ENCODE measurements around the gene KLF16.

DNA sequence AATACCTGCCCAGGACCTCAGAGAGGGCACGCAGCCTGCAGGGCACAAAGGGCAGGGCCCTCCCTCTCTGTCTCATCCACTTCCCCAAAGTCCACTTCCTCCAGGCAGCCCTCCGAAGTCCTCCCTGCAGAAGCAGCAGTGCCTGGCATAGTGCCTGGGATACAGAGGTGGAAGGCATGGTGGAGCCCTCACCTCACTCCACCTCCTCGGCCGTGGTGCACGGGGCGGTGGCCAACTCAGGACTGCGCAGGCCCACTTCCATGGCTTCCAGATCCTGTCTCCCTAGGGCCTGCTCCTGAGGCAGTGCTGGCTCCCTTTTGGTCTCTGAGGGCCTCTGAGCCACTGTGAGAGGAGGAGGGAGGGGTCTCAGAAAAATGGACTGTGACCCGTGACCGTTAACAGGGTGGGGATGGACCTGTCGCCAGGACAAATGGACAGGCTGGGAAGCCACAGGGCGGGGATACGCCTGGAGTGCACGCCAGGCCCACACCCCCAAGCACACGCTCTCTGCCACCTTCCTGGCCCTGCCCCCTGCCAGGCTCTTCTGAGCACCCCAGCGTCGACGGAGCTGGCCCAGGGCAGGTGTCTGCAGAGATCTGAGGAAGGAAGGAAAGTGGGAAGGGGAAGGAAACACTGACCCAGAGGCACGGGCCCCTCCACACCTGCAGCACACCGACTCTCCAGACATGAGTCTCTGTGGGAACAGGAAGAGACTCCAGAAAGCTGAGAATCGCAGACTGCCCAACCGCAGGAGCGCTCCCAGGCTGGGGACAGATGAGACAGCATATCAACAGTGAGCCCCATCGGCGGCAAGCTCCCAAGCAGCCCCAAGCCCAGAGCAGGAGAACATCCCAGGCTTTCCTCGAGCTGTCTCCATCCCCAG, 23.5 kb downstream of the KLF16 start:
- TF ChIP-seq EZH2 (IDR thresholded peaks at IDR 0.05; ENCODE audit: borderline replicate concordance, low read length), result no peak
- TF ChIP-seq, protein P1, sequence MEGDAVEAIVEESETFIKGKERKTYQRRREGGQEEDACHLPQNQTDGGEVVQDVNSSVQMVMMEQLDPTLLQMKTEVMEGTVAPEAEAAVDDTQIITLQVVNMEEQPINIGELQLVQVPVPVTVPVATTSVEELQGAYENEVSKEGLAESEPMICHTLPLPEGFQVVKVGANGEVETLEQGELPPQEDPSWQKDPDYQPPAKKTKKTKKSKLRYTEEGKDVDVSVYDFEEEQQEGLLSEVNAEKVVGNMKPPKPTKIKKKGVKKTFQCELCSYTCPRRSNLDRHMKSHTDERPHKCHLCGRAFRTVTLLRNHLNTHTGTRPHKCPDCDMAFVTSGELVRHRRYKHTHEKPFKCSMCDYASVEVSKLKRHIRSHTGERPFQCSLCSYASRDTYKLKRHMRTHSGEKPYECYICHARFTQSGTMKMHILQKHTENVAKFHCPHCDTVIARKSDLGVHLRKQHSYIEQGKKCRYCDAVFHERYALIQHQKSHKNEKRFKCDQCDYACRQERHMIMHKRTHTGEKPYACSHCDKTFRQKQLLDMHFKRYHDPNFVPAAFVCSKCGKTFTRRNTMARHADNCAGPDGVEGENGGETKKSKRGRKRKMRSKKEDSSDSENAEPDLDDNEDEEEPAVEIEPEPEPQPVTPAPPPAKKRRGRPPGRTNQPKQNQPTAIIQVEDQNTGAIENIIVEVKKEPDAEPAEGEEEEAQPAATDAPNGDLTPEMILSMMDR (IDR thresholded peaks at IDR 0.05; ENCODE audit: low read length), result no peak

All from OCI-LY1 (cell line).